Activated CD8-positive, alpha-beta memory T cell treated with anti-CD3 and anti-CD28 coated beads for 48 hours (primary cell): ENCODE results near the gene EPGN.
"Not testable (repeated sequence)": the region's sequence is repeated elsewhere in the genome, so short reads cannot be mapped to it uniquely, and the experiment has no call there.

Experiments
- DNase-seq, 3 experiments: peaks; one replicate each; pipeline ENCODE4 v3.0.0-alpha.2; 2020; ENCODE audit warnings: low read depth in 2 of 3, low spot score in 2 of 3

EPGN gene

DNA sequence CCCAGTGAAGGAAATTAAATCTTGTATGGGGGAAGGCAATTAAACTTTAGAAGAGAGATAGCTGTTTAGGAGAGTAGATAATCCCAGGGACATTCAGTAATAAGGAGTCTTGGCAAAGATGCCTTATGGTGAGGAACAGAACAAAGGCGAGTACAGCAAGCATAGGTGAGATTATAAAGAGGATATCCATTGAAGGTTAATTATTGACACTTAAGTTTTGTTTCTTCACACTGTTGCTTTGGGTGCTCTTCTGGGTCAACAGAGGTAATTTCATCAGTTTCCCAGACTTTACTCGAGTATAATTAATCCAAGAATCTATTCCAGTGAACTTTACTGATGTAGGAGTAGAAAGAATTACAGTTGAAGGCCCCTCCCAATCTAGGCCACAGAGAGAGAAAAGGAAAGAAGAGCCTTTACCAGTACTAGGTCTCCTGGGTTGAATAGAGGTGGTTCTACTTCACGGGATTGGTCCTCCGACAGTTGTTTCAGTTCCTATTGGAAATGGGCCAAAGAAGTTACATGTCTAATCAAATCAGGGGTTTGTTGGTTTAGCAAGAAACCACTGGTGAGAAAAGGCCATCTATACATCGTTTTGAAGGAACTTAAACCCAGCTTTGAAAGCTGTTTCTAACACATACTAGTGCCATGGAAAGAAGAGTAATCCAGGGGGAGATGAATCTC lies 27.2 kb downstream of the EPGN start:
- no peak for DNase-seq

DNA sequence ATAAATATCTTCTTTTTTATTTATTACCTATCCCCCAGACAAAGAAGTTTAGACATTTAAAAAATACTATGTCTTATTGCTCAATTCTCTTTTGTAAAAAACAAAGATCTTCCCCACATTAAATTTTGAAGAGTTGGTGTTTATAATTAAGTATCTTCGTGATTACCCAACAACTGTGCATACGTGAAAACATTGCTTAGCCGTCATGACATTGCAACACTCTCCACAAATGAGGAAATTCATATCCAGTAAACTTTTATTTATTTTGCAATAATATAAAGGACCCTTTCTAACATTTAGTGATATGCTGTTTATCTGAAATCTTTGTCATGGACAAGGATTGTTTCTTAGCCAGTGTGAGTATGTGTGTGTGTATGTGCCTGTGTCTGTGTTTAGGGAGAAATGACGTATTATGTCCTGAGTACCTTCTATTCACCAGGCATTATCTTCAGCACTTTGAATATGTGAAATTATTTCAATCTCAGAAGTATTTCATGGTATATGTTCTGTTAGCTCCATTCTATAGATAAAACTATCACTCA lies 30.6 kb downstream of the EPGN start:
- DNase-seq, result no peak

DNA sequence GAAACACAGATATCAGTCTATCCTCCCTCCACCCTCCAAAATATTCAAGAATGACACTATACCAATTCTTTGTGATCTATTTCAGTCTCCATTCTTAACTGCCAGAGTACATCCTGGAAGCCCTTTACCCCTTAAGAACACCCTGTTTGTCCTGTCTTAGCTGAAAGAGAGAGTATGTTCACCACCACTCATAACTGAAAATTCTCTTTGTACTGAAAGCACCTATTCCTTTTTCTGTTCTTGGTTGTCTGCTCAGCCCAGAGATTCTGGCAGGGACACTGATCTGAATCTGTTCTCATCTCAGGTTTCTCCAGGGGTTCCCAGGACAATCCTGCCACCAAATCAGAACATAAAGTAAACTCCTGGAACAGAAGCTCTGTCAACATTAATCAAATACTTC lies 31.2 kb downstream of the EPGN start:
- no peak for DNase-seq

DNA sequence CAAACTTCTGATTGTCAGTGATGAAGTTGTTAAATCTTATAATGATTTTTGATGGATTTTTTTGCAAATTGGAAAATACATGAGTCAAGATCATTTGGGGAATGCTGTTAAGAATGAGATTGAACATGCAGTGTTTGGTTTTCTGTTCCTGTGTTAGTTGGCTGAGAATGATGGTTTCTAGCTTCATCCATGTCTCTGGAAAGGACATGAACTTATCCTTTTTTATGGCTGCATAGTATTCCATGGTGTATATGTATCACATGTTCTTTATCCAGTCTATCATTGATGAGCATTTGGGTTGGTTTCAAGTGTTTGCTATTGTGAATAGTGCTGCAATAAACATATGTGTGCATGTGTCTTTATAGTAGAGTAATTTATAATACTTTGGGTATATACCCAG lies 32.2 kb downstream of the EPGN start:
- not testable (repeated sequence) for DNase-seq

DNA sequence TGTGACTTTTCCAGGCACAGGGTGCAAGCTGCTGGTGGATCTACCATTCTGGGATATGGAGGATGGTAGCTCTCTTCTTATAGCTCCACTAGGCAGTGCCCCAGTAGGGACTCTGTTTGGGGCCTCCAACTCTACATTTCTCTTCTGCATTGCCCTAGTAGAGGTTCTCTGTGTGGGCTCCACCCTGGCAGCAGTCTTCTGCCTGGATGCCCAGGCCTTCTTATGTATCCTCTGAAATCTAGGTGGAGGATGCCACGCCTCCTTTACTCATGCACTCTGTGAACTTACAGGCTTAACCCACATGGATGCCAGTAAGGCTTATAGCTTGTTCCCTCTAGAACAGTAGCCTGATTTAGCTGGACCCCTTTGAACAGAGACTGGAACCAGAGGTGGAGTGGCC lies 35.8 kb downstream of the EPGN start:
- DNase-seq, result no peak

DNA sequence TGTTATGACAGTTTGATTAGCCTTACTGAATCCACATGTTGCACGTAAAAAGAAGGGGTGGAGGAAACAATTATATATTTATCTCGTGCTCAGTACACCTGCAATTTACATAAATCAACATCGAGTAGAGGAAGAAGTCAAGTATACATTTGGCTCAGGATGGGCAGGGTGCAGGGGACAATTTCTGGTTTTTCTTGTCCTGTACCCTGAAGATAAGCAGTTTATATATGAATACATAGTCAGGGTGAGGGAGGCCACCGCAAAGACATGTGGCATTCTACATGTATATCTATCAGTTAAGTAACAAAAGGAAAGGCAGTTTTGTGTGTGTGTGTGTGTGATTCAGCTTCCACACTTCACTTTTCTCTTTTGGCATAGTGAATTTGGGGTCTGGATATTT lies 45.6 kb downstream of the EPGN start:
- no peak for DNase-seq

DNA sequence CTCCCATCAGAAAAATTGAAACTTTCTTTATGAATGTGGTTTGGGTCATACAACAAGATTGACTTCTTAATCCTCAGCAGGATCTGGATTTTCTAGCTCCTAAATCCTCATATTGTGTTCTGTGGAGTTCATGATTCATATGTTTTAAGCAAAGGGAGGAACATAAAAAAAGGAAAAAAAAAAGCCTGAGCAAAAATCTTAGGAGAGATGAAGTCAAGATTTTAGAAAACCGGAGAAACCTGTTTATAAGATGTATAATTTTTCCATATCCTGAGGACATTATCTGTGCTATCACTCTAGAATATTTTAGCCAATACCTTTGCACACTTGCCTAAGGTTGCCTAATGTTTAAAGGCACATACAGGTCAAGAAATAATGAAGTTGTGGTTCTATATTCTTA lies 49.7 kb downstream of the EPGN start:
- no peak for DNase-seq

DNA sequence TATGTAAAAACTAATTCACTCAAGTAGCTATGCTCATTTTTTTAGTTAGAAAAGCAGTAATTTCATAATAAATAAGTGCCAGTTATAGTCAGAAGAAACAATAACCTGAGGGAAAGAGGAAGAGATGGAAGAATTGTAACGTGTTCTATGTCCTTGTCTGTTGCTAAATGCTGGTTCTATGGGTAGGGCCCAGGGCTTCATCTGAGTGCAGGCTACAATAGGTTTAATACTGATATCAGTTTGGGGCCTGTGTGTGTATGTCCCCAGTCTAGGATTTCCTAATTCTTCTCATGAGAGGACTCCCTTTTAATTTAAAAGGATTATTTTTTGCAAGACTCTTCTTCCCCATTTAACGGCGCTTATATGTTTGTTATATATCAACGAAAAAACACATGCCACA lies 53.4 kb downstream of the EPGN start:
- DNase-seq, result no peak

DNA sequence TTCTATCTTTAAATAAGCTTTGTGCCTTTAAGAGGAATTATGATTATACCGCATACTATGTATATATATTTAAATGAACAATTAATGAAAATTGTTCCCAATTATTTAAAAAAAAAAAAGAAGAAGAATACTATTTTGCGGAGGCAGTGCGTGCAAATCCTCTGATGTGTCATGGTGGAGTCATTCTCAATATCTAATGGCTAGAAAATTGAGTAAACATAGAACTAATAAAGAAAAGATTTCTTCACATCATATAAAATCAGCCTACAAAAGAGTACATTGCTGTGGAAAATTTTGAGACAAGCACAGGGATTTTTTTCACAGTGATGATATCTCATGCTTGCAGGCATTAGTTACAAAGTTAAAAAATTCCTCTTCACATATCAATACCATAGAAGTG lies 54.1 kb downstream of the EPGN start:
- no peak for DNase-seq

DNA sequence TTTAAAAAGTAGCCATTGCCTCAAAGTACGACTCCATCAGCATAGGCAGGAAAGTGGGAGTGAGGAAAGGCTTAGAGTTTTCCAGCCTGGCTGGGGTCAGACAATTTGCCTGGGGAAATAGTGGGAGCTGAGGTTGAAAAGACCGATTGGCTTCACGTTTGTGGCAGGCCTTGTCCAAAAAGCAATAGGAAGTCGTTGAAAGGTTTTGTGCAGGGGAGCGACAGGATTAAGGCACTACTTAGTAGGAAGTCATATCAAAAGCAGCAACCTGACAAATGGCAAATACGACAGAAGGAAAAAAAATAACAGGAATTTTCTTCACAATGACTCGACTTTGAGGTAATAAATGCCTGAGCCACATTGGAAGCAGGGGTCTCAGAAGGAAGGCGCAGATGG lies 56.0 kb downstream of the EPGN start:
- no peak for DNase-seq

DNA sequence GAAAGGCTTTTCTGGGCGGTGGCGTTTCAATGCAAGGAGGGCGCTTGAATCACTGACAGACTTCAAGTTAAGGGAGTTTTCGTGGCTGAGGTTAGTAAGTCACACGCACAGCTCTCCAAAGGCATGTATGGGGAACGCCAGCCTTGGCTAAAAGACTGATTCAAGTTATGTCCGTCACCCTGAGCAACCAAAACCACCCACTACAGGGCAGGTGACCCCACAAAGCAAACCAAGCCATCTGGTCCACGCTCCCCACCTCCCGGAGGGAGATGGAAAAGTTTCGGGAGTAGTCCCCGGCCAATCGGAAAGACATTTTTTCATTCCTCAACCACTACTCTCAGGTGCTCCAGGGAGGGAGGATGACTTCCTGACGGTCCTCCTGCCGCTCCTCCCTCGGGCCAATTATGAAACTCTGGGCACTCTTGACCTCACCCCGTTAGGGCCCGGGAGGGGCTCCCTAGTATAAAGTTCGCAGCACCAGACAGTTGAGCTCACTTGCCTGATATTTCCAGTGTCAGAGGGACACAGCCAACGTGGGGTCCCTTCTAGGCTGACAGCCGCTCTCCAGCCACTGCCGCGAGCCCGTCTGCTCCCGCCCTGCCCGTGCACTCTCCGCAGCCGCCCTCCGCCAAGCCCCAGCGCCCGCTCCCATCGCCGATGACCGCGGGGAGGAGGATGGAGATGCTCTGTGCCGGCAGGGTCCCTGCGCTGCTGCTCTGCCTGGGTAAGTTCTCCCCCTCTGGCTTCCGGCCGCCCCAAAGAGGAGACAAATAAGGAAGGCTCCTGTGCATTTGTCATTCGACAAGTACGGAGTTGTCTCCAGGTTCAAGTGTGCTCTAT lies 56.6 kb downstream of the EPGN start, which contains the start of gene EREG:
EREG (plus strand) TSS at position 494 of the 840 bp plus-strand sequence; CDS start at position 658, 164 bp downstream.
- no peak for DNase-seq

DNA sequence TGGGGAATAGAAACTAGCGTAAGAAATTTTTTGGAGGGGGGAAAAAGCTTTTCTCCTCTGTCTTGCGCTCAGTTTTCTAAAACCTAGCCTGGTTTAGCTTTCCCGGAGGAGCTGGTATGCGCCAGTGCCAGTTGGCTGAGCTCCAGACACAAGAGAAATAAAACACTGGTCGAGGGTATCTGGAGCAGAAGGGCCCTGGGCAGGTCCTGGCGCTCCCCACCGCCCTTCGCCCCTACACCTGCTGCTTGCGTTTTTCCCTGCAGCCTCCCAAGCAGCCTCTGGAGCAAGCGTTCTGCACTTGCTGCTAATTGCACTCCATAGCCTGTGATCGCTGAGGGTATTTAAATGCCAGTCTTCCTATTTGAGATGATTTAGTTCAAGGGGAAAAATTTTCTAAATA lies 57.5 kb downstream of the EPGN start:
- no peak for DNase-seq
